RPMI8226 (cell line): ENCODE data around the gene NGFR.
"Not testable (repeated sequence)": the region's sequence is repeated elsewhere in the genome, so short reads cannot be mapped to it uniquely, and the experiment has no call there.

Source experiments
- DNase-seq: peaks from one replicate; pipeline ENCODE4 v3.0.0-alpha.2; 2015

Gene NGFR

DNA sequence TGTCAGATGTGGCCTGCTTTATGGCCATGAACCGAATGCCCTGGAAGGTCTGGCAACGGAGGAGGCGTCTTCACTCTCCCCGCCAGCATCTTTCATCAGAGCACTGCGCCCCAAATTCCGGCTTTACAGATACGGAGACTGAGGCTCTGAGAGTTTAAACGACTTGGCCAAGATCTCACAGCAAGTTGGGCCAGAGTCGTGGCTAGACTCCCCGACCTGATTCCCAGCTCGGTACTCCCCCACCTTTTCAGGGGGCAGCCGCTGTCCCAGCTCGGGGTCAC, 1.7 kb downstream of the NGFR start:
- no peak for DNase-seq

DNA sequence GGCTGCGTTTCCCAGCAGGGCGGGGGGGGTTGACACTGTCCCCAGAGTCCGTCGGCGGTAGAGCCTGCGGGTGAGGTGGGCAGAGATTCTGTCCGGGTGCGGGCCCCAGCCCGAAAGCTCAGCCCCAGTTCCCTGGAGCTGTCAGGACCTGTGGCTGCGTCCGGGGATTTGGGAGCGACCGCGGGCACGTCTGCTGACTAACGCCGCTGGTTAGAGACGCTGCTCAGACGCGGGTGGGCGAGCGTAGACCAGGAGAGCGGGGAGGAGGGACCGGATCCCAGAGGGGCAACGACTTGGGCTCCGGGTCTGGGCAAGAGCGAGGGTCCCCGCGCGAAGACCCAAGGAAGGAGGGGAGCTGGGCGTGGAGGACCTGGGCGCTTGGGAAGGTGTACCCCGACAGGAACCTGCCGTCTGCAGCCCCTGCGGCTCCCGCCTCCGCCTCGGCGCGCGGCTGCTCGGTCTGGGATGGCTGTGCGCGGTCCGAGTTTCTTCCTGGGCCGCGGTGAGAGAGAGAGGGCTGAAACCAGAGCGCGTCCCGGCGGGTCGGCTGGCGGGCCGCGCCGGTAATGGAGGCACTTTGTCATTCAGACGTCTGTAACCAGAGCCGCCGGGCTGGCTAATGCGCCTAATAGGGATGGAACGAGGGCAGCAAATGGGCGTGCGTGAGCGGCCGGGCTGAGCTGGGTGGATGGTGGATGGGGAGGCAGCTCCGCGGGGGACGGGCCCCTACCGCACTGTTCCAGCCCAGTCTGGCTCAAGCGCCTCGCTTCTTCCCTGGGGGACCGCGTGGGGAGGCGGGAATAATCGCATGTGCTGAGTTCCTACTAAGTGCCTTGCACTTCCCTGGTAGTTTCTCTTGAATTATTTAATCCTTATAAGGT, 2.3 kb downstream of the NGFR start:
- no peak for DNase-seq

DNA sequence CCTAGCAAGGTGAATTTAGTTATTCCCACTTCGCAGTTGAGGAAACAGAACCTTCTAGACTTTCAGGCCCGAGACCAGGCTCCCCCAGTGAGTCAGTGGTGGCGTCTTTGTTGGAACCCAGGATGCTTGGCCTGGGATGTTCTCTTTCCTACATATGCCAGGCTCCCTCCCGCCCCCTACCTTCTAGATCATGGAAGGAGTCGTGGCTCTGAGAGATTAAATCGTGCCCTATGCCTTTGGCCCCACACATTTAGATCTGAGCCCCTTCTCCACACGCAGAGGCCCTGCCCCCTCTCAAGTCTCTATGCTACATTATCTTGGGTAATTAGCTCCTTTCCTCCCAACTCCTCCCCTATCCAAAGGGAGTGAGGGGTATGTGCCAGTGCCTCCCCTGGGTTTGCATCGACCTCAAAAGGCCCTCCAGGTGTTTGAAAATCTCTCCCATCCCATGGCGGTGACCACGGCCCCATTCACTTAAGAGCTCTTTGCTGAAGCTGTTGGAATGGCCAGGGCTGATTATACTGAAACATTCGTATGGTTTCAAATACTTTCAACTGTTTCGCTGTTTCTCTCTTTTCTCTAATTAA, 3.0 kb downstream of the NGFR start:
- DNase-seq: no peak

DNA sequence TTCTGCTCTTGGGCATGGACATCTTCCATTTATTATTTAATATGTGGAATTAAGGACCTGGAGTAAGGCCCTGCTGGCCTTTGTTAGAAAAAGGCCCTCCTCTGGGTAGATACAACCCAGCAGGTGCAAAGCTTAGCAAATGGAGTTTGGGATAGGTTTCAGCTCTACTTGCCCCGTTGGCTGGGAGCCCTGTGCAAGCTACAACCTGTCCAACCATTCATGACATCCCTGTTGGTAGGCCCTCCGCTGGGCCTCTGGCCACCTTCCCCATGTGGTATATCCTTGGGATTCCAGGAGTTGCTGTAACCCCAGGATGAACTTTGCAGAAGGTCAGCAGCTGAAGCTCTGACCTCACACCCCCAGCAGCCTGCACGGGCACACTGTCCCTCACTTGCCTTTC, 6.4 kb downstream of the NGFR start:
- DNase-seq: no peak

DNA sequence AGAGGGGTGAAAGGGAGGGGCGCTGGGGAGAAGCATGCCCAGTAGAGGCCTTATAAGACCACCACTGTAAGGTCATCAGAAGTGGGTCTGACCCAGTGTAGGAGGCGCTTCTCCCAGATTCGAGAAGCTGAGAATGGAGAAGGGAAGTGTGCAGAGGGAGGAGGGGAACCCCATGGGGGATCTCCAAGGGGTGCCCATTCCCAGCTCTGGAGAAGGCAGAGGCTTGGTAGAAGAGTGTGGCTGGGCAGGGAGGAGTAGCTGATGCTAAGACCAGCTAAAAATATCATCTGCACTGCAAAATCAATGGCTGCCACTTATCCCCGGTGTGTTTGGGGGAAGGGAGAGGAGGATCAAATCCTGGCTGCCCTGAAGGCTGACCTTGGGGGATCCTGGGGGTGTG, 7.2 kb downstream of the NGFR start:
- no peak for DNase-seq

DNA sequence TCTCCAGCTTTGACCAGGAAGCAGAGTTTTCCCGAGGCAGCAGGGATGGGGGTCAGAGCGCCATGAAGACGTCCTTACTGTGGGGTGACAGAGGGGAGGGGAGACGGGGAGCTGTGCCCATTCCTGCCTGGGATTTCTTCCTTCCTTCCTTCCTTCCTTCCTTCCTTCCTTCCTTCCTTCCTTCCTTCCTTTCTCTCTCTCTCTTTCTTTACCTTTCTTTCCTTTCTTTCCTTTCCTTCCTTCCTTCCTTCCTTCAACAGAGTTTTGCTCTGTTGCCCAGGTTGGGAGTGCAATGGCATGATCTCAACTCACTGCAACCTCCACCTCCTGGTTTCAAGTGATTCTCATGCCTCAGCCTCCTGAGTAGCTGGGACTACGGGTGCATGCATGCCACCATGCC, 7.6 kb downstream of the NGFR start:
- not testable (repeated sequence) for DNase-seq

DNA sequence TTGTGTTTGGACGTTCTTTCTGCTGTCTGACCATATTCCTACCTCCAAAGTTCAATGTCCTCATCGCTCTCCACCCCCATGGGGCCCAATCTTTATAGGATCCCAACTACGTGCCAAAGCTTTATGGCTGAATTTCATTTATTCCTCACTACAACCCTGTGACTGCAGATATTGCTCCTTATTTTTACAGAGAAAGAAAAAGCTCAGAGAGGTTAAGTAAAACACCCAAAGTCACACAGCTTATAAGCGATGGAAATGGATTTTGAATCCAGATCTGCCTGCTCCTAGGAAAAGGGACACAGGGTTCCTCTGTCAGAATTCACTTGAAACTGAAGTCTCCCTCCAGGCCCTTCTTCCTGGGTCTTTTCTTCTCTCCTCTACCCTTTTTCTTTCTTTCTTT, 9.3 kb downstream of the NGFR start:
- DNase-seq: no peak

DNA sequence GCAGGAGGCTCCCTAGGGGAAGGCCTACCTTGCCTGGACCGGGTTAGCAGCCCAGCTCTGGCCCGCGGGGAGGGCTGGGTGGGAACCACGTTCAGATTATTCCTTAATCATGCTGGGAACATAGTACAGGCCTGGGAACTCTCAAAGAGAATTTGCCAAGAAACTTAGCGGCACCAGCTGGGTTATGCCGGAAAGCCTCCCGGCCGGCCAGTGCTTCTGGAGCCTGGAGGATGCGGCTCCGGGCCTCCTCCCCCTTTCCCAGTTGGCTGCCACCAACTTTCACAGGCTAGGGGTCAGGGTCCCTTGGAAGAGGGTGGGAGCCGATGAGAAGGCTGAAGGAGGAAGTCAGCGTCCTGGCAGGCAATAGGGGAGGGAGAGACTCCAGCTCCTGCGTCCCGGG, 10.8 kb downstream of the NGFR start:
- DNase-seq: no peak

DNA sequence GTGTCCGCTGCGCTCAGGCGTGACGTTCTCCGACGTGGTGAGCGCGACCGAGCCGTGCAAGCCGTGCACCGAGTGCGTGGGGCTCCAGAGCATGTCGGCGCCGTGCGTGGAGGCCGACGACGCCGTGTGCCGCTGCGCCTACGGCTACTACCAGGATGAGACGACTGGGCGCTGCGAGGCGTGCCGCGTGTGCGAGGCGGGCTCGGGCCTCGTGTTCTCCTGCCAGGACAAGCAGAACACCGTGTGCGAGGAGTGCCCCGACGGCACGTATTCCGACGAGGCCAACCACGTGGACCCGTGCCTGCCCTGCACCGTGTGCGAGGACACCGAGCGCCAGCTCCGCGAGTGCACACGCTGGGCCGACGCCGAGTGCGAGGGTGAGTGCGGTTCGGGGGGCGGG, 11.2 kb downstream of the NGFR start:
- no peak for DNase-seq

DNA sequence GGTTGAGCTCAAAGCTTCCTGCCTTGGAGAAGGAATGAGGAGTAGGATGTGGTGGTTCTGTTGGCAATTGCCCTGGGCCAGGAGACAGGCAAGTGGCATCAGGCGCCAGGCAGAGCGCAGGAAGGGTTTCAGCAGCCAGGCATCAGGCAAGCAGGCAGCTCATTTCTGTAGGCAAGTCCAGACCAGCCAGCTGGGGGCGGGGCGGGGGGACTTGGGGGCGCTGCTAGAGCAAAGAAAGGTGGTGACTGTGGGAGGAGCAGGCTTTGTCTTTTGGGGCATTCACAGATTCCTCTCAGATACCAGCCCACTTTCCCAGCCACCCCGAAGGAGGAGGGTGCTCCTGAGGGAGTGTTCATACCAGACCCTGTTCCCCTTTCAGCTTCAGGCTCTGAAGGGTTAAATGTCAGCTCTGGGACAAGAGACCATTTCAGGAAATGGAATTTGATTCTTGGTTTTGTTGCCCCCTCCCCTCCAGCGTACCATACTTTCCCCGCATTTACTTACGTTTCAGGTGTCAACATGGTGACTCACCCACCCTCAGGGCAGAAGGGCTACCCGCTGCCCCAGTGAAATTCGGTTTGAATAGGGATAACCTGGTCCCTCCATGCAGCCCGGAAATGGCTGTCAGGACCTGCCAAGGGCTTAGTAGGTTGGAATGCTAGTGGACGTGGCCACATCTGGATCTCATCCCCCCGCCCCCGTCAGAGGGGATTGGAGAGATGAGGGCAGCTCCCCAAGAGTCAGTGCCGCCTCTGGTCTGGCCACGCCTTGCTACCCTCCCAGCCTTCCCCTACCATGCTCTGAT, 13.2 kb downstream of the NGFR start:
- no peak for DNase-seq

DNA sequence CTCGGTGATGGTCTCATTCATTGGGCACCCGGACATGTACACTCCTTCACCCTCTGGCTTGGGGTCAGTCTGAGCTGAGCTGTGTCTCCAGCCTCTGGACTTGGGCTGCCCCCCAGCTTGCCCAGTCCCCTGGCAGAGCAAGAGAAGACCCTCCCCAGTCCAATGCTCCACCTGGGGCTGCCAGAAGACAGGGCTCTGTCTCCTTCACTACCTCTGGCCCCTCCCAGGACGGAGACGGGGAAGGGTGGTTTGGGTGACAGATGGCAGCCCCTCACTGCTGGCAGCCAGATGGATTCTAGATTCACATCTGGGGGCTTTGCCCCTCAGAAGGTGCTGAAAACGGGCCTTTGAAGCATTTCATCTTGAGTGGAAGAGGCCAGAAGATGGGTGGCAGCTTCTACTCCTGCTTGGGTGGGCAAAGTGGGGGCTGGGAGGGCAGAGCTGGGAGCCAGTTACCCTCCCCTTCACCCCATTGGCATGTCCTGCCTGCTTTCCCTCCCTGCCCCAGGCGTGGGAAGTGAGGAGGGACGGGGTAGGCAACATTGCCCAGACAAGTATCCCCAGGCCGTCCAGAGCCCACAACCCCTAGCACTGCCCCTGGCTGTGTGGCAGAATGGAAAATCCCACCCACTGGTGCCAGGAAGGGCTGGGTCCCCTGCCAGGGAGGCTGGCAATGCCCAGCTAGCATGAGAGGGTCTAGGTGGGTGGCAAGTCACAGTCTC, 13.9 kb downstream of the NGFR start:
- no peak for DNase-seq

DNA sequence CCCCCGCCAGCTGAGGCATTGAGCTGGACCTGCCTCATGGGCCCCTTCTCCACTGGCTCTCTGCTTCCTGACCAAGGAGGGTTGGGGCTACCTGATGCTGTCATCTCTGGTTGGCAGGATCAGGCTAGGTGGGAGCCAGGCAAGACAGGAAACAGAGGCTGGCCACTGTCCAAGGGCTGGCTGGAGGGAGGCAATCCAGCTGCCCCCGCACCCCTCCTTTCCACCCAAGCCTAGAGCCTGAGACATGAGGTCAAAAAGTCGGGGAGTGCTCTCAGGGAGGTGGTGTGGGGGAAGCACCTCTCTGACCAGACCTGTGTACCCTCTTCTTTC, 14.5 kb downstream of the NGFR start:
- no peak for DNase-seq

DNA sequence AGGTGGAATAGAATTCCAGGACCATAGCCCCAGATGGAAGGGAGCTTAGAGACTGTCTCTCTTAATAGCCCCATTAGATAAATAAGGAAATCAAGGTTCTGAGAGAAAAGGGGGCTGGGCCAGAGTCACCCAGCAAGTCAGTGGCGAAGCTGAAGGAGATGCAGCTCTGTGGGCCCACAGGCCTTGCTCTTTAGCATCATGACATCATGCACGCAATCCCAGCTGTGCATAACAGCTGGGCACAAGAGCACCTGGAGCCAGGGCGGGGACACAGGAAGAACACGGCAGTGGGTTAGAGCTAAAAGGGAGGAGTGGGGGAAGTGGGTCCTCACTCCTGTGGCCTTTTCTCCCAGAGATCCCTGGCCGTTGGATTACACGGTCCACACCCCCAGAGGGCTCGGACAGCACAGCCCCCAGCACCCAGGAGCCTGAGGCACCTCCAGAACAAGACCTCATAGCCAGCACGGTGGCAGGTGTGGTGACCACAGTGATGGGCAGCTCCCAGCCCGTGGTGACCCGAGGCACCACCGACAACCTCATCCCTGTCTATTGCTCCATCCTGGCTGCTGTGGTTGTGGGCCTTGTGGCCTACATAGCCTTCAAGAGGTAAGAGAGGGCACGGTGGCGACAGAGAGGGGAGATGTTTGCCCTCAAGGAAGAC, 15.1 kb downstream of the NGFR start:
- peak; percentile 28 for DNase-seq

DNA sequence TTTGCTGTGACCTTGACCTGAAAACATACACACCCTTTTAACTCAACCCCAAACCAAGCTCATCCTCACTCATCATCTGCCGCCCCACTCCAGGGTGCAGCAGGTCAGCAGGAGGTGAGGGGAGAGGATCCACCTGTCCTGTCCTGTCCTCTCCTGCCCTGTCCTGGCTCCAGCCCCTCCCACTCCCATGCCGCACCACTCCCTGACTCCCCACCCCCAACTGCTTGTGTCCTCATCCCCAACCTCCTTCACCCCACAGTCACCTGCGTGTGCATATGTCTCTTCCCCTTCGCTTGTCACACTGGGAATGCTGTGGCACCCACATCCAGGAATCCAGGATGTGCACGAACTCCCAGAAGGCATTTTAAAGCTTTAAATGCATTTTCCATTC, 15.6 kb downstream of the NGFR start:
- DNase-seq: no peak

DNA sequence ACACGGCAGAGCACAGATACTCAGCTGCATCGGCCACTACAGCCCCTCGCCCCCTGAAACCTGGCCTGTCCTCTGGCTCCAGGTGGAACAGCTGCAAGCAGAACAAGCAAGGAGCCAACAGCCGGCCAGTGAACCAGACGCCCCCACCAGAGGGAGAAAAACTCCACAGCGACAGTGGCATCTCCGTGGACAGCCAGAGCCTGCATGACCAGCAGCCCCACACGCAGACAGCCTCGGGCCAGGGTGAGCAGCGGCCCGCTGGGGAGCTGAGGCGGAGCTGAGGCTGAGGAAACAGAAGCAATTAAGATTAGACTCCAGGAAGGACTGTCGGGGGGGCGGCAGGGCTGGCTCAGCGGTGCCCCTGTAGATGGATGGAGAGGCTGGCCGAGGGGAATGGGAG, 16.7 kb downstream of the NGFR start:
- no peak for DNase-seq

DNA sequence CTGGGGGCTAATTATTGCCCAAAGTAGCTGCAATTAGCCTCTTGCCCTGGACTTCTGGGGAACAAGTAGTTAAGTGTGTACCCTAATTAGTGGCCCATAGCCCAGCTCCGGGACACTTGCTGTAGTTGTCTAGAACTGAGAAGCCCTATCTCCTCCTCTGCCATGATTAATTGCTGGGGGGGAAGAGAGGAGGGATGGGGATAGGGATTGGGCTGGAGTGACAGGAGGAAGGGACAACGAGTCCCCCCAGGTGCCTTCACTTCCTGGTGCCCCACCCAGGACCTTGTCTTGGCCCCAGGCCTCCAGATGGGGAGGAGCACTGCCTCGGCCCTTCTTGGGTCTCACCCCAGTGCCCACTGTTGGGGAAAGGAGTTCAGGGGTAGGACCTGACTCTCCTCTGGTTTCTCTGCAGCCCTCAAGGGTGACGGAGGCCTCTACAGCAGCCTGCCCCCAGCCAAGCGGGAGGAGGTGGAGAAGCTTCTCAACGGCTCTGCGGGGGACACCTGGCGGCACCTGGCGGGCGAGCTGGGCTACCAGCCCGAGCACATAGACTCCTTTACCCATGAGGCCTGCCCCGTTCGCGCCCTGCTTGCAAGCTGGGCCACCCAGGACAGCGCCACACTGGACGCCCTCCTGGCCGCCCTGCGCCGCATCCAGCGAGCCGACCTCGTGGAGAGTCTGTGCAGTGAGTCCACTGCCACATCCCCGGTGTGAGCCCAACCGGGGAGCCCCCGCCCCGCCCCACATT, 17.4 kb downstream of the NGFR start:
- no peak for DNase-seq

DNA sequence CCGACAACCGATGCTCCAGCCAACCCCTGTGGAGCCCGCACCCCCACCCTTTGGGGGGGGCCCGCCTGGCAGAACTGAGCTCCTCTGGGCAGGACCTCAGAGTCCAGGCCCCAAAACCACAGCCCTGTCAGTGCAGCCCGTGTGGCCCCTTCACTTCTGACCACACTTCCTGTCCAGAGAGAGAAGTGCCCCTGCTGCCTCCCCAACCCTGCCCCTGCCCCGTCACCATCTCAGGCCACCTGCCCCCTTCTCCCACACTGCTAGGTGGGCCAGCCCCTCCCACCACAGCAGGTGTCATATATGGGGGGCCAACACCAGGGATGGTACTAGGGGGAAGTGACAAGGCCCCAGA, 17.9 kb downstream of the NGFR start:
- no peak for DNase-seq

DNA sequence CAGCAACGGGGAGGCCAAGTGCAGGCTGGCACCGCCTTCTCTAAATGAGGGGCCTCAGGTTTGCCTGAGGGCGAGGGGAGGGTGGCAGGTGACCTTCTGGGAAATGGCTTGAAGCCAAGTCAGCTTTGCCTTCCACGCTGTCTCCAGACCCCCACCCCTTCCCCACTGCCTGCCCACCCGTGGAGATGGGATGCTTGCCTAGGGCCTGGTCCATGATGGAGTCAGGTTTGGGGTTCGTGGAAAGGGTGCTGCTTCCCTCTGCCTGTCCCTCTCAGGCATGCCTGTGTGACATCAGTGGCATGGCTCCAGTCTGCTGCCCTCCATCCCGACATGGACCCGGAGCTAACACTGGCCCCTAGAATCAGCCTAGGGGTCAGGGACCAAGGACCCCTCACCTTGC, 18.5 kb downstream of the NGFR start:
- DNase-seq: no peak

DNA sequence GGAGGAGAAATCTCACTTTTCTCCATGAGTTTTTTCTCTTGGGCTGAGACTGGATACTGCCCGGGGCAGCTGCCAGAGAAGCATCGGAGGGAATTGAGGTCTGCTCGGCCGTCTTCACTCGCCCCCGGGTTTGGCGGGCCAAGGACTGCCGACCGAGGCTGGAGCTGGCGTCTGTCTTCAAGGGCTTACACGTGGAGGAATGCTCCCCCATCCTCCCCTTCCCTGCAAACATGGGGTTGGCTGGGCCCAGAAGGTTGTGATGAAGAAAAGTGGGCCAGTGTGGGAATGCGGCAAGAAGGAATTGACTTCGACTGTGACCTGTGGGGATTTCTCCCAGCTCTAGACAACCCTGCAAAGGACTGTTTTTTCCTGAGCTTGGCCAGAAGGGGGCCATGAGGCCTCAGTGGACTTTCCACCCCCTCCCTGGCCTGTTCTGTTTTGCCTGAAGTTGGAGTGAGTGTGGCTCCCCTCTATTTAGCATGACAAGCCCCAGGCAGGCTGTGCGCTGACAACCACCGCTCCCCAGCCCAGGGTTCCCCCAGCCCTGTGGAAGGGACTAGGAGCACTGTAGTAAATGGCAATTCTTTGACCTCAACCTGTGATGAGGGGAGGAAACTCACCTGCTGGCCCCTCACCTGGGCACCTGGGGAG, 19.1 kb downstream of the NGFR start:
- DNase-seq: peak; percentile 32

DNA sequence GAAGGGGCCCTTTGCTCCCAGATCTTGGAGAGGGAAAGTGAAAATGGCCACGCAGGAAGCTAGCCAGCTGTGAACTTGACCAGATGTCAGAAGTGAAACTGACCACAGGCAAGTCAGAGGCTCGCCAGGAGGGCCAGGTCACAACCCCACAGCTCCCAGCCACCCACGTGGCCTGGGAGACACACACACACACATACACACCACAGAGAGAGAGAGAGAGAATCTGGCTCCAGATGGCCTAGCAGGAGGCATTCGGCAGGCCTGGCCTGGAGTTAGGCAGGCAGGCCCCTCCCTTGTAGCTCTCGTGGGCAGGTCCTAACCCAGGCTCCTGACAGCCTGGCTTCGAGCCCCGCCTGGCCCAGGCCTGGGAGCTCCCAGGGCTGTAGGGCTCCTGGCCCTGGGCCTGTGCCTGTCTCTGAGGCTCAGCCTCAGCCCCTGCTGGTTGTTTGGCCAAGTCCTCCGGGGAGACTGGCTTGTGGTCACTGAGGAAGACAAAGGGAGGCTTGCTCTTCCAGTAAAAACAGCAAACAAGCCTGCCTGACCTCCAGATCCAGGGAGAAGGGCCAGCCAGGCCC, 20.2 kb downstream of the NGFR start:
- DNase-seq: peak; percentile 93

DNA sequence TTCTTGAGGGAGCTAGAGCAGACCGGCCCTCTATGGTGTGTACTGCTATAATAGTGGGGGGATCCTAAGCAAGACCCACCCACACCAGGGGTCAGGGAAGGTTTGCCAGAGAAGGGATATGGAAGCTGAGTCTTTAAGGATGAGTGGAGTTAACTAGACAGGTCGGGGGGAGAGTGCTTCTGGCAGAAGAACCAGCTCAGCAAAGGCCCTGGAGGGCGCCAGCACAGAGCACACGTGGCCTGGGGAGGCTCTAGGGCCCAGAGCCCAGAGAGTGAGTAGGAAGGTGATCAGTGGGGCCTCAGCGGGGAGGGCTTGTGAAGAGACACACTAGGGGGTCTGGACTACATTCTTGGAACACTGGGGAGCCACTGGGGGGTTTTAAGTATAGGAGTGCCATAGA, 21.1 kb downstream of the NGFR start:
- DNase-seq: peak; percentile 51
